ENCODE measurements around the gene BOLA1.

BOLA1 gene

DNA sequence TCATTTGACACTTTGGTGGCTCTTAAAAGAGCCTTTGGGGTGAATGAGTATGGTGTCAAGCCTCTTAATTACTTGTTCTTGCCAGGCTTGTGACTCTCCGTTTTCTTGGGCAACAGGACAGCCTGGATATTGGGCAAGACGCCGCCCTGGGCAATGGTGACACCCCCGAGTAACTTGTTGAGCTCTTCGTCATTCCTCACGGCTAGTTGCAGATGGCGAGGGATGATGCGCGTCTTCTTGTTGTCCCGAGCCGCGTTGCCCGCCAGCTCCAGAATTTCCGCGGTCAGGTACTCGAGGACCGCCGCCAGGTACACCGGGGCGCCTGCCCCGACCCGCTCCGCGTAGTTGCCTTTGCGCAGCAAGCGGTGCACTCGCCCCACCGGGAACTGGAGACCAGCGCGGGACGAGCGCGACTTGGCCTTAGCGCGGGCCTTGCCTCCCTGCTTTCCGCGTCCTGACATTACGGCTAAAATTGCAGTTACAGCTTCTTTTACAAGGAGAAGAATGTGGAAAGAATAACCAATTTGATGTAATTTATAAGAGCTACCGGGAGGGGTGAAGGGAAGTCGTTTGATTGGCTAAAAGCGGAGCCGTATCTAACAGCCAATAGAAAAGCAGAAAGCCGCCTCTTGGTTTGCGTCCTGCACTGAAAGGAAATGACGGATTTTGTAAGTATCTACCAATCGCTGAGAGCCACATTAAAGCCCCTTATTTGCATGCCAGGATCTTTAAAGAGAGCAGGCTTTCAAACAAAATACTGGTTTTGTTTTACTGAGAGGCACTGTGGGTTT is 11.7 kb upstream of the BOLA1 start:
- peak; percentile 96 to 99 for DNase-seq

DNA sequence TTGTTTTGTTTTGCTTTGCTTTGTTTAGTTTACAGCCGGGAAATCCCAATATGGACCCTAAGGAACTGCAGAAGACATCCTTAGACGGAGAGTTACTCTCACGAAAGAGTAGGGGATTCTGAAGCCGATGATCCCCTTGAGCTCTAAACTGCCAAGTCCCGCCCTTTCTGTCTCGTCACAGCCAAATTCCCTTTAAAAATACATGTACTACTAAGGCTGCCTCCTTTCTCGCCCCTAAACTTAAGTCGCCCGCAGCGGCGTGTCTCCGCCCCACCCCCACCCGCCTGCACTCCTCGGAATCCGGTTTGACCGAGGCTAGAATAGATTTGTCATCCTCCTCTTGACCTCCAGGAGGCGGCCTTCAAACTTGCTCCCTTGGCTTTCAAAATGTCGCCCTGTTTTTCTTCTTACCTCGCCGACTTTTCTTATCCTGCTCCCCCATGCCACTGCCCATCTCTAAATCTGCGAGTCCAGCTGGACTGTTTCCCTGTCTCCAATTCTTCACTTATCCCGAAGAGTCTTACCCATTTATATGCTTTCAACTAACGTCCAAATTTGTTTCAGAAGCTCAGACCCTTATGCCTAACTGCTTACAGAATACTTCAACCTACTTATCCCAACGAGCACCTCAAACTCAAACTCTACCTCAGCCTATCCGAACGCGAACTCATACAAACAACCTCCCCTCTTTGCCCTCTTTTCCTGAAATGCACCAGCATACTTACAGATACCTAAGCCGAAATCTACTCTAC is 10.9 kb upstream of the BOLA1 start:
- DNase-seq, result peak; percentile 74 to 86

DNA sequence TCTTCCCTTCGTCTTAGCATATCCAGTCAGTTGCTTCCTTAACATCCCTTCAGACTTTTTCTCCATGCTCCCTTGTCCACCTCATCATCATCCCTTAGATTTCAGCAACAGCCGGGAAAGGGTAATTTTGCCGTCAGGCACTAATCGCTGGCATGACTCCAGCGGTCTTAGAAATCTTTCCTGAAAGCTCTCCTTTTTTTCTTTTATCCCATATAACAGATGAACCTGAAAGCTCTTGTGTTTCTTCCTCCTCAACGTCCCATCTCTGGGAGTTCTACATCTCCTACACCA is 10.4 kb upstream of the BOLA1 start:
- no peak for DNase-seq

DNA sequence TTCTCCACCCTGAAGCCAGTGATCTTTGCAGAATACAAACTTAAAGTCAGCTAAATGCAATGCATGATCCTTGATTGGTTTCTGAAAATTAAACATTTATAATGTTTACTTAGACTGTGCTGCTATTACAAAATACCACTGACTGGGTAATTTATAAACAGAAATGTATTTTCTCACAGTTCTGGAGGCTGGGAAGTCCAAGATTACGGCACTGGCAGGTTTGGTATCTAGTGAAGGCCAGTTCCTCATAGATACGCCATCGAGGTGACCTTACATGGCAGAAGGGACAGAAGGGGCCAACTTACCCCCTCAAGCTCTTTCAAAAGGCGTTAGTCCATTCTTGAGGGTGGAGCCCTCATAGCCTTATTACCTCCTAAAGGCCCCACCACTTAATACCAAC is 2.8 kb upstream of the BOLA1 start:
- no peak for DNase-seq

DNA sequence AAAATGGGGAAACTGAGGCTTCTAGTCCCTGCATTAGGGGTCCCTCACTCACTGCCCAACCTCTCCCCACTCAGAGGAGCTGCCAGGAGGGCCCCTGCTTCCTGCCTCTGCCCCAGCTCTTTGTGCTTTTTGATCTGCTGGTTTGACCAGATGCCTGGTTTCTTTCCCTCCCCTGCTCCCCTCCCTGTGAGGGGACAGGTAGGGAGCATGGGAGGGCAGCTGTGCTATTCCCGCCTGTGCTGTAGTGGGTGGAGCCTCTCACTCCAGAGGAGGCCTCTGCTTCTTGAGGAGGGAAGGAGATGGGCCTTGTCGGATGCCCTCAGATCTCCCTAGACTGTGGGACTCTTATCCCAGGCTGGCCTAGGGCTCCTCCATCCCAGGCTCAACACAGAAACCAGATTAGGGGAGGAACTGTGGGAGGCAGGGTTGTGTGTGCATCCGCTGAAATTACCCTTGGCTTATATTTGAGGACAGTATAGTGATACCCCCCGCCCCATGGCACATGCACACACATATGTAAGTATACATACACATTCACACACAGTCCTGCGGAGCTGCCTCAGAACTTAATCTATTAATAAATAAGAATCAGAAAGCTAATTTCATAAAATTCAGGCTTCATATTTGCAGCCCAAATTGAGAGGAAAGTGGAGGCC is 4.6 kb downstream of the BOLA1 start:
- no peak for DNase-seq

DNA sequence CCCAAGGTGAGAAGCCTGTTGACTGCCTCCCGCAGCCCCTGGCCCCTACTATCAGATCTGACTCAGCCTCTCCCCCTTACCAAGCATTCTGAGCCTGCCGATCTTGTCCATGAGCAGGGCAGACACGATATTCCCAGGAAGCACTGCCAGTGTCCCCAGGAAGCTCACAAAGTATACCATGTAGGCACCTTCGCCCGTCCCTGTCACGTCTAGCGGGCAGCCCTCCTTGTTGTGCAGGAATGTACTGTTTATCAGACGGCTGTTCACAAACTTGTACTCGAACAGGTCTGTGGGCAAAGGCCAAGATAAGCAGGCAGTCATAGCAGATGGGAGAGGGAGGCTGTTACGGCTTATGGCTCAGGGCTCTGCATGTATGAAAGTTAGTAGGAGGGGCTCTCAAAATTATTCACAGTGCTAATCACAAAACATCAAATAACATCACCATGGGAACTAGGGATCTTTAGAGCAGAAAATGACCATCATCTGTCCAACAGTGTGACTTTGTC is 7.3 kb downstream of the BOLA1 start:
- DNase-seq, result no peak

DNA sequence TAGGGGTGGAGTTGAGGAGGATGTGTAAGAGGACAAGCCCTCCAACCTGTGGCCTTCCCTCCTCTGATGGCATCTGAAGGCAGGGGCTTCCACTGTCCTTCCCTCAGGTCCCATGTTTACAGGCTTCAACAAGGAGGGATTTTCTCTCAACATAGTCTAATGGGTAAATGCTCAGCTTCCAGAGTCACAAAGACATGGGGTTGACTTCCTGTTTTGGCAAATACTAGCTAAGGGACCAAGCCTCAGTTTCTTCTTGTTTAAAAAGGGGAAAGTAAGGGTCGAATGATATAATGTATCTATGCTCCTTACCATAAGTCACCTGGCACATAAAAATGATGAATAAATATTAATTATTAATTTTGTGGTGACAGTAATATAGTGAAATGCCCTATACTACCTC is 15.2 kb downstream of the BOLA1 start:
- DNase-seq, result no peak

DNA sequence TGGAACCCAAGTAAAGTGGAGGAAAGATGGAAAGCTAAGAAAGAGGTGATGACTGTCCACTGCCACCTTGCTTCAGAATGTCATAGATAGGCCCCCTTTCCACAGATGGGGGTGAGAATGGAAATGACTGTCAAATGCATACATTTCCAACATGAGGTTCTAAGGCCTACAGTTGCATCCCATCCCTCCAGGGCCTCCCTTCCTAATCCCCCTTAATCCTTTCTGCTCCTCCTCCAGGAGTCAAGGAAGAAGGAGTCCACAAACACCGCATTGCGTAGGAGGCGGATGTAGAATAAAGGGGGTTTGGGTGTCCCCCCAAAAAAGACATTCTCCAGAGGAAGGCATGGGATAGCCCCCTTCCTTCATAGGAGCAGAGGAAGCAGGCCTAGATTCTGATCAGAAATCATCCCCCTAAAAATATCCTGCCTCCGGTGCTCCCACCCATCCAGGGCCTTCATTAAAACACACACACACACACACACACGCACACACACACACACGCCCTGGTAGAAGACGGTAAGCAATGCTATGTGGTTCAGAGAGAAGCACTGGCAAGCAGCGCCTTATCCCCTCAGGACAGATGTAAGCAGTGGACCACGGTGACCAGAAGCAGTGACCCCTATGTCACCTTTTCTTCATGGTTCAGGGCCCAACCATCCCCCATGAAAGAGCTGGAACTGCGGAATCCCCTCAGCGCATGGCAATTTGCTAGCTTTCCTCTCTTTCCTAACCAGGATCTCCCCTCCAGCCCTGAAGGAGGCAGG is 16.2 kb downstream of the BOLA1 start:
- no peak for DNase-seq

DNA sequence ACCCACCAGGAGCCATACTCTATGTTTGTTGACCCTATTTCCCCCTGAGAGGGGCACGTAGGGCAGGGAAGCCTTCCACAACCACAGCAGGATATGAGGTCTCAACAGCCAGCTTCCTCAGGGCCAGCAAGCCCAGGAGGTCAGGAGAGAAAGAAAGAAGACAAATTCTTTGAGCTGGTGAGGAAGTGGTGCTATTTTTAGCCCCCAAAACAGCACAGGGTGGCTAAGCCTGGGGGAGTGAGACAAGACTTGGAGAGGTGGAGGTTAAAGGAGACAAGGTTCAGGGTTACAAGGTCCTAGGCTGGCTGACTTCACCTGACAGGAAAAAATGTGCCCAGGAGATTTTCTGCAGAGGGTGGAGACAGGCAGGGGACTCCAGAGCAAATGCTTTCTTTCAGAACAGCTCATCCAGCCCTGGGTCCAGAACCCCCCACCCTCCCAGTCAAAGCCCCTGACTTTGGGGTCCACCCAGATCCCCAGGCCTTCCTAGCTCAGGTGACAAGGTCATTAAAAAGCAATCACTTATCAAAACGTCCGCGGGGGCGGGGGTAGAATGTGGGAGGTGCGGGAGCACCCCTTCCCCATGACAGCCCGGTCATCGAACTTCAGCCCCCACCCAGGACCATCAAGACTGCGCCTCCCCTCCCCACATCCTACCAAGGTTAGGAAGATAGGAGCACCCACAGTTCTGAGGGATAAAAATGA is 17.0 kb downstream of the BOLA1 start:
- no peak for DNase-seq

DNA sequence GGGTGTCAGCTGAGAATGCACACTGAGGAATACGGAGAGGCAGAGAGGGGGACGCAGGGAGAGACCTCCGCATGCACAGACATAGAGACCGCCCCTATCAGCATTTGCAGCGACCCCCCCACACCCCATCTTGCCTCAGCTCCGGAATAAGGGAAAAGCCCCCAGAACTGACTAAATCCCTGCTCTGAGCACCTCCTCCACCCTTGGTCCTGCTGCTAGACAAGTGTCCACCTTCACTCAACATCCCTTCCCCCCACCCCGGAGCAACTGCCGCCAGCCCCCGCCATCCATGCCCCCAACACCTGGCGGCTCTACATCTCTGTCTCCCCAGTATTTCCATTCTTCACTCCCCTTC is 17.5 kb downstream of the BOLA1 start:
- DNase-seq, result no peak

DNA sequence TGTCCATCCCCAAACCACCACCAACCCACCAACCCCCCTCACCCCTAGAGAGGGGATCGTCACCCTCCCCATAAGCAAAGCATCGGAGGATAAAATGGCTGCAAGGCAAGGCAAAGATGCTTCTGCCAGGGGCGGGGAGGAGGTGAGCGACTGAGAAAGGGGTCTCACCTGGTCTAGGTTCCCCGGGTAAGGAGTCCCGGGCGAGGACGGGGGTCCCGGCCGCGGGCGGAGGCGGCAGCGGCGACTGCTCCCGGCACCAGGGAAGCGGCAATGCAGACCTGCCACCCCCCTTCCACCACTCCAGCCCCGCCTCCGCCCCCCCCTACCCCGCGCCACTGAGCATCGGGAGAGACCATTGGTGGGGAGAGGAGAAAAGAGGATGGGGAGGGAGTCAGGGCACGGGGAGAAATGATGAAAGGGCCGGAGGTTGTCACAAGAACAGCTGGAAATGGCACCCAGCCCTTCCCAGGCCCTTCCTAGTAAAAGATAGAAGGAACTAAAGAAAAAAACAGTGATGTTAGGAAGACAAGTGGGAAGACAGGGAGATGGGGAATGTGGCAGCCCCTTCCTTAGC is 18.3 kb downstream of the BOLA1 start, which contains the start of gene SV2A:
Gene SV2A (minus strand): TSS at position 274 of the 574 bp plus-strand sequence. CDS start 4,004 bp downstream, outside the sequence.
- DNase-seq, result peak; percentile 87 to 88

DNA sequence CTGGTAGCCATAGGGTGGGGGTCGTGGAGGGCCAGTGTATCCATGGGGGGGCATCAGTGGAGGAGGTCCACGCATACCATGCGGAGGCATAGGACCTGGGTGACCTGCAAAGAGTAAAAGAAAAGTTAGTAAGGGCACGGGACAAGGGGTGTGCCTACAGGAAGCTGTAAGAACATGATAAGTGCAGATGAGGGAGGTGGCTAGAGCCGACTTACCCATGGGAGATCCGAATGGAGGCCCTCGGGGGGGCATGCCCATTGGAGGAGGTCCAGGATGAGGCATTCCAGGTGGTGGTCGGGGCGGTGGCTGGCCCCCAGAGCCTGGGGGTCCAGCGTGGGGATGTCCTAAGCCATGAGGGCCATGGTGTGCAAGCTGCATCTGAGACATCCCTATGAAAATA is 24.3 kb downstream of the BOLA1 start:
- no peak for DNase-seq

DNA sequence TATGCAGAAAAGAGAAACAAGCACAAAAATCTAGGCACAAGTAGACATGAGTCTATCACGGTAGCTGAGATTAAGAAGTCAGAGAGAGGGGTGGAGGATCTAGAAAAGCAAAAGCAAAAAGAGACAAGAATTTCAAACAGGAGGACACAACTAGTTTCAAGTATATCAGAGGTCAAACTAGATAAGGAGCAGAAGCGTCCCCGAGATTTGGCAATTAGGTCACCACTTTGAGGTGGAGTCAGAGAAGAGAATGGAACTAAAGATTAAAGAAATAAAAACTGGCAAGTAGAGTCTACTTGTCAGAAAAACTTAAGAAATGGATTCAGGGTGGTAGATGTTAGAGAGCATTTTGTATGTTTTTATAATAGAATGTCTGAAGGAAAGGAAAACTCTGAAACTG is 26.0 kb downstream of the BOLA1 start:
- no peak for DNase-seq

DNA sequence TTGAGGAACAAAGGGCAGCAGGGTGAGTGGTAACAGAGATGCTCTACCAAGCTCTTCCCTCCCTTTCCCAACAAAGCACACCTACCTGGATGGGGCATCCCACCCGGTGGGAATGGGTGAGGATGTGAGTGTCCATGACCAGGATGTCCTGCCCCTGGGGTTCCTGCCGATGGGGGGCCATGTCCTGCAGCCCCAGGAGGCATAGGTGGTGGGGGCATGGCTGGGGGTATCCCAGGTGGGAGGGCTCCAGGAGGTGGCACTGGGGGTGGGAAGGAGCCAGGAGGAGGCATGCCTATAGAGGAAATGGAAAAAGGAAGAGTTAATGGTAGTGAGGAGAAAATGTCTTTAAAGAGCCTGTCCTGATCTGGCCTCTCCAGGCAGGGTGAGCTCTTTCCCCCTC is 26.4 kb downstream of the BOLA1 start:
- DNase-seq, result no peak

DNA sequence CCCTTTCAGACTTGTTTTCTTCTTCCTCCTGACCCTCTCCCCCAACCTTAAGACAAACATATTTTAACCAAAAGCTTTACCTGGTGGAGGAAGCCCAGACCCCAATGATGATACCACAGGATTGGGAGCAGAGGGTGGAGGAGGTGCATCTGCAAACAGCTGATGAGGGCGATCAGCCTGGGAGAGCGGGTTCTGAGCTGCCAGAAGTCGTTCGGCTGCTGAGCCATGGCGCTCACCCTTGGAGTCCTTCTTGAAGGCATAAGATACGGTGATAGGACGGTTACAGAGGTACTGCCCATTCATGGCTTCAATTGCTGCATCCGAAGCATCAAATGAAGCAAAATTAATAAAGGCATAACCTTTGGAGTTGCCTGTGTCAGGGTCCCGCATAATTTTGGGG is 26.9 kb downstream of the BOLA1 start:
- DNase-seq, result no peak

DNA sequence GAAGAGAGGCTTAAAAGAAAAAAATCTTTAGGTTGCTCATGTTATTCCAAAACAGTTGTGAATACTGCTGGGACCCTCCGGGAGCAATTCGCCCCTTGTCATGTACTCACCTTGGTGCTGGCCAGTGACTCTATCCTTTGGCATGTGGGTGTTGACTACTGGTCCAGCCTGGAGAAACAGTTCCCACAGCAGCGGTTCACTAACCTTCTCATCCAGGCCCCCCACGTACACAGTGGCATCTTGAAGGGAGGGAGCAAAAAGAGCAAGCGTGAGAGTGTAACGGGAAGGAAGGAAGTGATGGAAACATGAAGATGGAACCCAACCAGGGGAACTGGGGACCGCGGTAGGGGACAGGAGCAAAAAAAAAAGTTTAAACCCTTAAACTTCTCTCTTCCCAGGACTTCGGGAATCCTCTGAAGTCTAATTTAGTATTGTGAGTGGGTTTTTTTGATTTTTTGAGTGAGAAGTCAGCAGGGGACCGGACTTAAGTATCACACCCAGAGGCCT is 27.7 kb downstream of the BOLA1 start:
- no peak for DNase-seq

DNA sequence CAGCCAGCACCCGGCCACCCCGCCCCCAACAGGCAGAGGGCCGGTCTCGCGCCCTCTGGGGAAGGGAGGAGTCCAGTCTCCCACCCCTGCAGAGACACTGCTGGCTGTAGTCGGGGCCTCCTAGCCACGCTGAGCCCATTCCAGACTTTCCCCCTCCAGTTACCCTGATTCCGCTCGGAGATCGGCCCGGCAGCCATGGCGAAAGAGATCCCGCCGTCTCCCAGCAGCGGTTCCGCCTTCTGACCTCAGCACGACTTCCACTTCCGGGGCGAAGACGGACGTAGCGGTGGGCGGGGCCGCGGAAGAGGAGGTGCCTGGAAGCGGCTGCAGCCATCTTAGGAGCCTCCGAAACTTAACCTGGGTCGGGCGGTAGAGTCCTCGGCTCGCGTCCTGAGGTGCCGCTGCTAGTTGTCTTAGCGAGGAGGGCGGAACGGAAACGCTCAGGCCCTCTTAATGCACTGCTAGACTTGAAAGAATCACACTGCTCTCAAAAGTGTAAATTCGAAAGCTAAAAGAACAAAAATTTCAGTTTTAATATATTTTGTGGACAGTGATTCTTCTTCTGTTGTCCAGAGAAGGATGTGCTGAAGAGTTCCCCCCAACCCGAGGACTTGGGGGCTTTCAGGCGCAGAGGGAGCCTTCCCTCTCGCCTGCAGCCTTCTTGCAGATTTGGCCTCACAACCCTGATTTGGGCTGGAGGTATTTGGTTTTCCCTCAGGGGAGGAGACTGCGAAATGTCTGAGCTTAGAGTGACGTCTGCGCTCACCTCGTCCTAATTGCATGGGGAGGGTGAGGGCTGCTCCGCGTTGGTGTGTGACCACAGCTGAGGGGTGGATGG is 28.4 kb downstream of the BOLA1 start, which contains the start of gene SF3B4:
Gene SF3B4 (minus strand): TSS at position 241 of the 838 bp plus-strand sequence. CDS start 44 bp downstream, at position 197.
- DNase-seq, result peak; percentile 96 to 98

DNA sequence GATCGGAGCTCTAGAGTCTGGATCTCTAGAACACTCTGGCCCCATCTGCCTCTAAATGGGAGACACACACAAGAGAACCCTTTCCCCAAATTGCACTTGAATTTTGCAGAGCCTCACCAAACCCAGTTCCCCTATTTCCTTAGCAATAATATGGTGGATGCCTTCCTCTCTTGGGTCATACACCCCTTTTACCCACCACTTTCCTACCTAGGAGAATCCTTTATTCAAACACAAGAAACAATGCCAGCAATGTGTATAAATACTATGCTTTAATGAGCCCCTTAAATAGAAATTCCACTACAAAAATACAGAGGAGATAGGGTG is 29.0 kb downstream of the BOLA1 start:
- no peak for DNase-seq

DNA sequence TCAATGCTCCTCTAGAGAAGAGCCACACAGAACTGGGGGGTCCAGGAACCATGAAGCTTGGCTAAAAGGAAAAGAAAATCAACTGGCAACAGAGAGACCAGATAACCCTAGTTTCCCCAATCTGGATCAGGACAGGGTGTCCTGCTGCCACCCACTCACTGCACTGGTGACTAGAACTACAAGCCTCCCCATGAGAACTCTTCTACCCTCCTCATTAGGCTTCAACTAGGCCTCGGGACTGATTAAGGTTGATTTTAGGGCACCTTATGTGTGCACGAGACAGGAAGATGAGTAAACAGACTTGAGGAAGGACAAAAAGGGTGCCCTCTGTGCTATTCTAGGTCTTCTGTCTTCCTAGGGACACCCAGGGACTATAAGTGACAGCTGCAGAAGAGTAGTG is 30.5 kb downstream of the BOLA1 start:
- DNase-seq, result no peak

DNA sequence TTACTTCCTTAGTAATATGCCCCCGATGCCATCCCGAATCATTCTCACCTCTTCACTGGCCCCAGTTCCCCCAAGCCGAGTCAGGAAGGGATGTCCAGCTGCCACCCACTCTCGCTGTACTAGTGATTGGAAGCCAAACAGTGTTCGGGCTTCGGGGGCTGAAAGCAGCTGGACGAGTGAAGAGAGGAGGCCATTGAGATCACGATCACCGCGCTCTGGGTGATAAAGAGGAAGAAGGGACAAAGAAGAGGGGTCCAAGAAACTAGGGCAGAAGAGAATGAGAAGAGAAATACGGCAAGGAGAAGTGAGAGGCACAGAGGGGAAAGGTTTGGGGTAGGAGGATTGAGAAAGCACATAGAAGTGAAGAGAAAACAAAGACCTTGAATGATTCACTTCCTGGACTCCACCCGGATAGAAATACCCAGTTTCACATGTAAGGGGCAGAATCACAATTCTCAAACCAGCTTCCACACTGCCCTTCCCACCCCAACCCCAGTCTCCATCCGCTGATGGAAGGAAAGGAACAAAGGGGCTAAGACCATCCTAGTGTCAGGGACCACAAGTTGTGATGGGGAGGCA is 31.9 kb downstream of the BOLA1 start:
- DNase-seq, result no peak

DNA sequence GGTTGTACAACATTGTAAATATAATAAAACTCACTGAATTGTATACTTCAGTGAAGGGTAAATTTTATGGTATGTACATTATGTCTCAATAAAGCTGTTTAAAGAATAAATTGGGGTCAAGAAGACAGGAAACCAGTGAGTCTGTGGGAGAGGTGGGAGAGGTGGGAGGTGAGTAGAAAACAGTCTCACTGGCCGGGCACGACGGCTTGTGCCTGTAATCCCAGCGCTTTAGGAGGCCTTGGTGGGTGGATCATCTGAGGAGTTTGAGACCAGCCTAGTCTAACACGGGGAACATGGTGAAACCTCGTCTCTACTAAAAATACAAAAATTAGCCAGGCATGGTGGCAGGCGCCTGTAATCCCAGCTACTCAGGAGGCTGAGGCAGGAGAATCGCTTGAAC is 33.1 kb downstream of the BOLA1 start:
- DNase-seq, result no peak

Data from NCI-H2081 (cell line).